ENCODE data around the gene CDH23.

Gene CDH23

GRCh38 chr10:71486484-71487114, 89.9 kb downstream of the CDH23 start:
- DNase-seq (ENCODE audit: low read depth) = no peak

GRCh38 chr10:71487726-71488125, 91.0 kb downstream of the CDH23 start:
- DNase-seq (ENCODE audit: low read depth) = no peak

GRCh38 chr10:71489077-71489476, 92.4 kb downstream of the CDH23 start:
- no peak for DNase-seq (ENCODE audit: low read depth)

- no peak for DNase-seq (ENCODE audit: low read depth)
These were observed 96.2 kb downstream of the CDH23 start for GRCh38 chr10:71492872-71493271.

GRCh38 chr10:71493741-71494140, 97.0 kb downstream of the CDH23 start:
- DNase-seq (ENCODE audit: low read depth) = no peak

GRCh38 chr10:71494476-71494875, 97.8 kb downstream of the CDH23 start:
- DNase-seq (ENCODE audit: low read depth) = no peak

GRCh38 chr10:71494980-71495381, 98.3 kb downstream of the CDH23 start:
- DNase-seq (ENCODE audit: low read depth) = no peak

- DNase-seq (ENCODE audit: low read depth) = no peak
These were observed 100.4 kb downstream of the CDH23 start for GRCh38 chr10:71496927-71497762.

- DNase-seq (ENCODE audit: low read depth) = no peak
These were observed 101.1 kb downstream of the CDH23 start for GRCh38 chr10:71497763-71498326.

GRCh38 chr10:71501402-71501801, 104.7 kb downstream of the CDH23 start:
- DNase-seq (ENCODE audit: low read depth) = no peak

GRCh38 chr10:71502190-71502589, 105.5 kb downstream of the CDH23 start:
- DNase-seq (ENCODE audit: low read depth) = no peak

- no peak for DNase-seq (ENCODE audit: low read depth)
These were observed 106.1 kb downstream of the CDH23 start for GRCh38 chr10:71502851-71503250.

GRCh38 chr10:71504168-71504567, 107.4 kb downstream of the CDH23 start:
- DNase-seq (ENCODE audit: low read depth) = no peak

- no peak for DNase-seq (ENCODE audit: low read depth)
These were observed 107.8 kb downstream of the CDH23 start for GRCh38 chr10:71504570-71504969.

- DNase-seq (ENCODE audit: low read depth) = no peak
These were observed 109.1 kb downstream of the CDH23 start for GRCh38 chr10:71505862-71506261.

- no peak for DNase-seq (ENCODE audit: low read depth)
These were observed 112.7 kb downstream of the CDH23 start for GRCh38 chr10:71509444-71509843.

GRCh38 chr10:71511206-71511605, 114.5 kb downstream of the CDH23 start:
- no peak for DNase-seq (ENCODE audit: low read depth)

GRCh38 chr10:71512312-71512711, 115.6 kb downstream of the CDH23 start:
- no peak for DNase-seq (ENCODE audit: low read depth)

GRCh38 chr10:71512761-71513539, 116.2 kb downstream of the CDH23 start:
- no peak for DNase-seq (ENCODE audit: low read depth)

- DNase-seq (ENCODE audit: low read depth) = no peak
These were observed 116.8 kb downstream of the CDH23 start for GRCh38 chr10:71513540-71513853.

GRCh38 chr10:71513936-71514335, 117.2 kb downstream of the CDH23 start:
- no peak for DNase-seq (ENCODE audit: low read depth)

- no peak for DNase-seq (ENCODE audit: low read depth)
These were observed 118.9 kb downstream of the CDH23 start for GRCh38 chr10:71515531-71516172.

Measured in stimulated activated CD4-positive, alpha-beta T cell treated with anti-CD3 and anti-CD28 coated beads, Interleukin-2, amount 100 ng/mL, for 4 hours (primary cell).